Keratinocyte (primary cell): ENCODE data around the gene PLA2G2D.

Experiments
- CTCF ChIP-seq, 3 experiments: IDR thresholded peaks in 1 of 3; conservative IDR thresholded peaks in 1 of 3; optimal IDR thresholded peaks in 1 of 3; 2 replicates in 2 of 3; 3 replicates in 1 of 3; pipeline versions ENCODE3 to v1.5.1; 2011; ENCODE audit warnings: low read length in 3 of 3, mild to moderate bottlenecking in 3 of 3, moderate library complexity in 2 of 3, control low read depth in 1 of 3, inconsistent platforms in 1 of 3; ENCODE audit not compliant: insufficient read depth in 2 of 3; ENCODE audit errors: extremely low read depth in 1 of 3
- EZH2 ChIP-seq: IDR thresholded peaks from one replicate; pipeline ENCODE4 v1.6.1; 2012; ENCODE audit warnings: inconsistent platforms, mild to moderate bottlenecking, low read length, moderate library complexity

- TF ChIP-seq CTCF (optimal IDR thresholded peaks at IDR 0.05 in 1 of 3, IDR thresholded peaks at IDR 0.05 in 1 of 3, conservative IDR thresholded peaks at IDR 0.05 in 1 of 3; ENCODE audit: extremely low read depth in 1 of 3, insufficient read depth in 2 of 3, low read length in 3 of 3) = no peak
- TF ChIP-seq EZH2 = no peak
Measured at GRCh38 chr1:20138961-20139550, 19.7 kb upstream of the PLA2G2D start, which contains the start of gene PLA2G2F.
